SK-N-SH treated with all-trans-retinoic acid at 6 μM for 48 hours (cell line): ENCODE data around the gene TMC4.

Experiments used
- ESRRG ChIP-seq: fragments of 250-450 bp; sonication (Bioruptor Pico); IDR thresholded peaks from 2 replicates; pipeline ENCODE4 v1.6.1; 2021; ENCODE audit warnings: mild to moderate bottlenecking
- GLIS3 ChIP-seq: fragments of 250-450 bp; sonication (Bioruptor Pico); IDR thresholded peaks from 2 replicates; pipeline ENCODE4 v1.5.0; 2020; ENCODE audit warnings: mild to moderate bottlenecking, moderate library complexity
- ISL1 ChIP-seq: fragments of 250-450 bp; sonication (Bioruptor Pico); IDR thresholded peaks from 2 replicates; pipeline ENCODE4 v2.1.2; 2022; ENCODE audit warnings: mild to moderate bottlenecking, moderate library complexity
- OSR1 ChIP-seq: fragments of 250-450 bp; sonication (Bioruptor Pico); IDR thresholded peaks from 2 replicates; pipeline ENCODE4 v1.8.0; 2022; ENCODE audit warnings: moderate library complexity, mild to moderate bottlenecking, inconsistent platforms
- RARB ChIP-seq: fragments of 250-450 bp; sonication (Bioruptor Pico); IDR thresholded peaks from 2 replicates; pipeline ENCODE4 v1.8.0; 2021; ENCODE audit warnings: mild to moderate bottlenecking, moderate library complexity
- TCF4 ChIP-seq: fragments of 250-450 bp; sonication (Bioruptor Pico); IDR thresholded peaks from 2 replicates; pipeline ENCODE4 v1.8.0; 2021; ENCODE audit warnings: mild to moderate bottlenecking, moderate library complexity, borderline replicate concordance
- ZC3H10 ChIP-seq: fragments of 250-450 bp; sonication (Bioruptor Pico); IDR thresholded peaks from 2 replicates; pipeline ENCODE4 v1.5.1; 2021; ENCODE audit warnings: mild to moderate bottlenecking, moderate library complexity
- ZFP3 ChIP-seq: fragments of 250-450 bp; sonication (Bioruptor Pico); IDR thresholded peaks from 2 replicates; pipeline ENCODE4 v1.5.0; 2020; ENCODE audit warnings: mild to moderate bottlenecking, moderate library complexity
- TF ChIP-seq, protein P1 (sequence below): fragments of 250-450 bp; sonication (Bioruptor Pico); IDR thresholded peaks from 2 replicates; pipeline ENCODE4 v1.8.0; 2020; ENCODE audit warnings: mild to moderate bottlenecking, moderate library complexity, borderline replicate concordance
- TF ChIP-seq, protein P2 (sequence below): fragments of 250-450 bp; sonication (Bioruptor Pico); IDR thresholded peaks from 2 replicates; pipeline ENCODE4 v1.5.0; 2020; ENCODE audit warnings: mild to moderate bottlenecking, moderate library complexity

DNA sequence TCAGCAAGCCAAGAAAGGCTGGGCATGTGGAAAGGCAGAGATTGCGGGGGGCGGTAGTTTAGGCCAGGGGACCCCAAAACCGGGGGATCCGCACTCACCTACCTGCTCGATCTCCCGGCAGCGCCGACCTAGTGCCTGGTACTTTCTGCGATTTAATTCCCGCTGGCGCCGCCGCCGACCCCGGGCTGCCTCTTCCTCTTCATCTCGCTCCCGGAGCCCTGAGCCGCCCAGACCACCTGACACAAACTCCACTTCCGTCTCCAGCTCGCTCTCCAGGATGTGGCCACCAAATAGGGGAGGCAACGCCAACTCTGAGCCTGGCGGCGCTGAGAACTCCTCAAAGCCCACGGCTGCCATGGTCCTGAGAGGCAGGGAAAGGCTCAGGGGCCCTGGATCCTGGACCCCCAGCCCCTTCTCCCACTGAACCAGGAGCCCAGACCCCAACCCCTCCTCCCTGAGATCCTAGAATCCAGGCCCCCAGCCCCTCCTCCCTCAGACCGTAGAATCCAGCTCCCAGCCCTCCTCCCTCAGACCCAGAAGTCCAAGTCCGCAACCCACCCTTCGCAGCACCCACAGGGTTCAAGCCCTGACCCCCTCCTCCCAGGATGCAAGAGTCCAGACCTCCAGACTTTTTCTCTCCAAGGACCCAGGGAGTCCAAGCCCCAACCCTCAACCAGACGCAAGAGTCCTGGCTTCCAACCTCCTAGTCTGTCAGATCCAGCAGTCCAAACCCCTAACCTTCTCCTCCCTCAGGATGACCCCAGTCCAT is 58.4 kb downstream of the TMC4 start:
- TF ChIP-seq, protein P1, sequence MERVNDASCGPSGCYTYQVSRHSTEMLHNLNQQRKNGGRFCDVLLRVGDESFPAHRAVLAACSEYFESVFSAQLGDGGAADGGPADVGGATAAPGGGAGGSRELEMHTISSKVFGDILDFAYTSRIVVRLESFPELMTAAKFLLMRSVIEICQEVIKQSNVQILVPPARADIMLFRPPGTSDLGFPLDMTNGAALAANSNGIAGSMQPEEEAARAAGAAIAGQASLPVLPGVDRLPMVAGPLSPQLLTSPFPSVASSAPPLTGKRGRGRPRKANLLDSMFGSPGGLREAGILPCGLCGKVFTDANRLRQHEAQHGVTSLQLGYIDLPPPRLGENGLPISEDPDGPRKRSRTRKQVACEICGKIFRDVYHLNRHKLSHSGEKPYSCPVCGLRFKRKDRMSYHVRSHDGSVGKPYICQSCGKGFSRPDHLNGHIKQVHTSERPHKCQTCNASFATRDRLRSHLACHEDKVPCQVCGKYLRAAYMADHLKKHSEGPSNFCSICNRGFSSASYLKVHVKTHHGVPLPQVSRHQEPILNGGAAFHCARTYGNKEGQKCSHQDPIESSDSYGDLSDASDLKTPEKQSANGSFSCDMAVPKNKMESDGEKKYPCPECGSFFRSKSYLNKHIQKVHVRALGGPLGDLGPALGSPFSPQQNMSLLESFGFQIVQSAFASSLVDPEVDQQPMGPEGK (CRISPR knock-in tag) = no peak
- TF ChIP-seq ESRRG (CRISPR knock-in tag) = no peak
- TF ChIP-seq, protein P2, sequence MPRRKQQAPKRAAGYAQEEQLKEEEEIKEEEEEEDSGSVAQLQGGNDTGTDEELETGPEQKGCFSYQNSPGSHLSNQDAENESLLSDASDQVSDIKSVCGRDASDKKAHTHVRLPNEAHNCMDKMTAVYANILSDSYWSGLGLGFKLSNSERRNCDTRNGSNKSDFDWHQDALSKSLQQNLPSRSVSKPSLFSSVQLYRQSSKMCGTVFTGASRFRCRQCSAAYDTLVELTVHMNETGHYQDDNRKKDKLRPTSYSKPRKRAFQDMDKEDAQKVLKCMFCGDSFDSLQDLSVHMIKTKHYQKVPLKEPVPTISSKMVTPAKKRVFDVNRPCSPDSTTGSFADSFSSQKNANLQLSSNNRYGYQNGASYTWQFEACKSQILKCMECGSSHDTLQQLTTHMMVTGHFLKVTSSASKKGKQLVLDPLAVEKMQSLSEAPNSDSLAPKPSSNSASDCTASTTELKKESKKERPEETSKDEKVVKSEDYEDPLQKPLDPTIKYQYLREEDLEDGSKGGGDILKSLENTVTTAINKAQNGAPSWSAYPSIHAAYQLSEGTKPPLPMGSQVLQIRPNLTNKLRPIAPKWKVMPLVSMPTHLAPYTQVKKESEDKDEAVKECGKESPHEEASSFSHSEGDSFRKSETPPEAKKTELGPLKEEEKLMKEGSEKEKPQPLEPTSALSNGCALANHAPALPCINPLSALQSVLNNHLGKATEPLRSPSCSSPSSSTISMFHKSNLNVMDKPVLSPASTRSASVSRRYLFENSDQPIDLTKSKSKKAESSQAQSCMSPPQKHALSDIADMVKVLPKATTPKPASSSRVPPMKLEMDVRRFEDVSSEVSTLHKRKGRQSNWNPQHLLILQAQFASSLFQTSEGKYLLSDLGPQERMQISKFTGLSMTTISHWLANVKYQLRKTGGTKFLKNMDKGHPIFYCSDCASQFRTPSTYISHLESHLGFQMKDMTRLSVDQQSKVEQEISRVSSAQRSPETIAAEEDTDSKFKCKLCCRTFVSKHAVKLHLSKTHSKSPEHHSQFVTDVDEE (CRISPR knock-in tag) = no peak
- TF ChIP-seq ISL1 = no peak
- TF ChIP-seq RARB (CRISPR knock-in tag) = no peak
- no peak for TF ChIP-seq ZFP3 (CRISPR knock-in tag)
- no peak for TF ChIP-seq GLIS3 (CRISPR knock-in tag)
- TF ChIP-seq OSR1 = no peak
- TF ChIP-seq TCF4 (CRISPR knock-in tag) = no peak
- TF ChIP-seq ZC3H10 (CRISPR knock-in tag) = no peak
